NCI-H2107 treated with DMSO at 0.1 percent for 48 hours (cell line): Measurements from ENCODE around the gene NELL1.

Source experiments
- DNase-seq: peaks from one replicate; lab custom pipeline; 2025; ENCODE audit not compliant: unreplicated experiment; lab: John Stamatoyannopoulos, UW

The NELL1 gene

GRCh38 chr11:21470521-21470920 is 801.1 kb downstream of the NELL1 start:
- no peak for DNase-seq

- no peak for DNase-seq
These were observed 802.9 kb downstream of the NELL1 start for GRCh38 chr11:21472261-21472660.

- no peak for DNase-seq
These were observed 805.1 kb downstream of the NELL1 start for GRCh38 chr11:21474529-21474928.

GRCh38 chr11:21475276-21475675 is 805.9 kb downstream of the NELL1 start:
- DNase-seq = no peak

GRCh38 chr11:21476588-21476987 is 807.2 kb downstream of the NELL1 start:
- no peak for DNase-seq

GRCh38 chr11:21480240-21480639 is 810.9 kb downstream of the NELL1 start:
- DNase-seq = no peak

GRCh38 chr11:21481255-21481654 is 811.9 kb downstream of the NELL1 start:
- no peak for DNase-seq

- no peak for DNase-seq
These were observed 814.7 kb downstream of the NELL1 start for GRCh38 chr11:21484039-21484438.

GRCh38 chr11:21485006-21485405 is 815.6 kb downstream of the NELL1 start:
- DNase-seq = no peak

GRCh38 chr11:21485426-21485825 is 816.0 kb downstream of the NELL1 start:
- no peak for DNase-seq

GRCh38 chr11:21489416-21490115 is 820.2 kb downstream of the NELL1 start:
- no peak for DNase-seq

GRCh38 chr11:21492931-21493330 is 823.5 kb downstream of the NELL1 start:
- no peak for DNase-seq

GRCh38 chr11:21494946-21495345 is 825.6 kb downstream of the NELL1 start:
- no peak for DNase-seq

- DNase-seq = no peak
These were observed 826.5 kb downstream of the NELL1 start for GRCh38 chr11:21495879-21496278.

GRCh38 chr11:21501245-21501644 is 831.9 kb downstream of the NELL1 start:
- DNase-seq = no peak

GRCh38 chr11:21505070-21505469 is 835.7 kb downstream of the NELL1 start:
- DNase-seq = no peak

GRCh38 chr11:21511835-21512440 is 842.6 kb downstream of the NELL1 start:
- DNase-seq = peak; percentile 75

GRCh38 chr11:21514316-21514715 is 844.9 kb downstream of the NELL1 start:
- peak; percentile 11 for DNase-seq

GRCh38 chr11:21520244-21520643 is 850.9 kb downstream of the NELL1 start:
- DNase-seq = no peak

GRCh38 chr11:21529187-21529586 is 859.8 kb downstream of the NELL1 start:
- no peak for DNase-seq

GRCh38 chr11:21534288-21534687 is 864.9 kb downstream of the NELL1 start:
- no peak for DNase-seq

- DNase-seq = no peak
These were observed 868.6 kb downstream of the NELL1 start for GRCh38 chr11:21537980-21538379.
